ENCODE data around the gene UBE2D2.
"Not testable (repeated sequence)": the region's sequence is repeated elsewhere in the genome, so short reads cannot be mapped to it uniquely, and the experiment has no call there.

Gene UBE2D2

GRCh38 chr5:139593076-139593475, 31.9 kb downstream of the UBE2D2 start:
- not testable (repeated sequence) for H3K4me1 ChIP-seq (ENCODE audit: control insufficient read depth, insufficient read depth, low read length); H3K9ac ChIP-seq (ENCODE audit: low read length); H3K27me3 ChIP-seq (replicated peaks; ENCODE audit: control insufficient read depth, insufficient read depth, low read length); H3K9me3 ChIP-seq (ENCODE audit: control insufficient read depth, low read length); DNase-seq (ENCODE audit: low read depth); H3K4me3 ChIP-seq (ENCODE audit: low read length); H3K36me3 ChIP-seq (ENCODE audit: control insufficient read depth, insufficient read depth, low read length, severe bottlenecking)

DNA sequence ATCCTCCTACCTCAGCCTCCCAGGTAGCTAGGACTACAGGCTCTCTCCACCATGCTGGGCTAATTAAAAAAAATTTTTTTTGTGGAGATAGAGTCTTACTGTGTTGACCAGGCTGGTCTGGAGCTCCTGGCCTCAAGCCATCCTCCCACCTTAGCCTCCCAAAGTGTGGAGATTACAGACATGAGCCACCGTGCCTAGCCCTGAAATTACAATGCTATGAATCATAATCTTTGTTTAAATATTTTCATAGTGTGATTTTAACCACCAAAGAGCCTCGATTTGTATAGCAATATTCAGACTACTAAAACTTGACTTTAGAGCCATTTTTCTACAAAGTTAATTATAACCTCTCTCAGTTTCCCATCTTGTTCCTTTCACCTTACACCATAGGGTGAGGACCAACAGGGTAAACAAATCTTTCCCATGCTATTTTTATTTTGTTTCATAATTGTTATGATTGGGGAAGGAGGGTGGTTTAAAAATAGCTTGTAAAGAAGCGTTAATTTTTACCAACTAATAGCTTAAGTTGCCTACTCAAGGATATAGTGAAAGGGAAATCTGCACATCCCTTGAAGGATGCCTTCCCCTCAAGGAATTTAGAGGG, 32.7 kb downstream of the UBE2D2 start:
- no peak overlapping the region for H3K4me3 ChIP-seq (ENCODE audit: low read length)
- peak; percentile 47 for DNase-seq (ENCODE audit: low read depth)
- H3K4me1 ChIP-seq (ENCODE audit: control insufficient read depth, insufficient read depth, low read length) = peaks cover 9% of the 10 kb centered on the region
- no peak overlapping the region for H3K9ac ChIP-seq (ENCODE audit: low read length)
- H3K9me3 ChIP-seq (ENCODE audit: control insufficient read depth, low read length) = no peaks in the 10 kb centered on the region
- H3K27me3 ChIP-seq (replicated peaks; ENCODE audit: control insufficient read depth, insufficient read depth, low read length) = no peaks in the 10 kb centered on the region
- H3K36me3 ChIP-seq (ENCODE audit: control insufficient read depth, insufficient read depth, low read length, severe bottlenecking) = peaks cover 2% of the 10 kb centered on the region

- H3K36me3 ChIP-seq (ENCODE audit: control insufficient read depth, insufficient read depth, low read length, severe bottlenecking) = peaks cover 16% of the 10 kb centered on the region
These were observed 36.0 kb downstream of the UBE2D2 start for GRCh38 chr5:139597134-139597533.

GRCh38 chr5:139598601-139598965, 37.4 kb downstream of the UBE2D2 start:
- not testable (repeated sequence) for DNase-seq (ENCODE audit: low read depth); H3K27me3 ChIP-seq (replicated peaks; ENCODE audit: control insufficient read depth, insufficient read depth, low read length); H3K9me3 ChIP-seq (ENCODE audit: control insufficient read depth, low read length); H3K9ac ChIP-seq (ENCODE audit: low read length); H3K4me3 ChIP-seq (ENCODE audit: low read length)
- peaks cover 19% of the 10 kb centered on the region for H3K4me1 ChIP-seq (ENCODE audit: control insufficient read depth, insufficient read depth, low read length)
- H3K36me3 ChIP-seq (ENCODE audit: control insufficient read depth, insufficient read depth, low read length, severe bottlenecking) = peaks cover 29% of the 10 kb centered on the region

More at GRCh38 chr5:139597134-139597533, 36.0 kb downstream of the UBE2D2 start:
- Histone ChIP-seq H3K4me1 (ENCODE audit: control insufficient read depth, insufficient read depth, low read length) (peaks cover 19% of the 10 kb centered on the region), H3K9me3 (ENCODE audit: control insufficient read depth, low read length) (no peaks in the 10 kb centered on the region), H3K4me3 (ENCODE audit: low read length) (no peak overlapping the region), H3K9ac (ENCODE audit: low read length) (no peak overlapping the region), H3K27me3 (replicated peaks; ENCODE audit: control insufficient read depth, insufficient read depth, low read length) (no peaks in the 10 kb centered on the region)
- DNase-seq (ENCODE audit: low read depth) = no peak

GRCh38 chr5:139600336-139600949, 39.3 kb downstream of the UBE2D2 start:
- Histone ChIP-seq H3K36me3 (ENCODE audit: control insufficient read depth, insufficient read depth, low read length, severe bottlenecking) (peaks cover 41% of the 10 kb centered on the region), H3K4me1 (ENCODE audit: control insufficient read depth, insufficient read depth, low read length) (peaks cover 10% of the 10 kb centered on the region), H3K27me3 (replicated peaks; ENCODE audit: control insufficient read depth, insufficient read depth, low read length) (no peaks in the 10 kb centered on the region), H3K4me3 (ENCODE audit: low read length) (no peak overlapping the region), H3K9me3 (ENCODE audit: control insufficient read depth, low read length) (no peaks in the 10 kb centered on the region), H3K9ac (ENCODE audit: low read length) (no peak overlapping the region)
- DNase-seq (ENCODE audit: low read depth) = peak; percentile 82

GRCh38 chr5:139601429-139601828, 40.3 kb downstream of the UBE2D2 start:
- Histone ChIP-seq H3K4me1 (ENCODE audit: control insufficient read depth, insufficient read depth, low read length) (peaks cover 10% of the 10 kb centered on the region), H3K27me3 (replicated peaks; ENCODE audit: control insufficient read depth, insufficient read depth, low read length) (no peaks in the 10 kb centered on the region), H3K4me3 (ENCODE audit: low read length) (no peak overlapping the region), H3K9me3 (ENCODE audit: control insufficient read depth, low read length) (no peaks in the 10 kb centered on the region), H3K36me3 (ENCODE audit: control insufficient read depth, insufficient read depth, low read length, severe bottlenecking) (peaks cover 41% of the 10 kb centered on the region), H3K9ac (ENCODE audit: low read length) (no peak overlapping the region)
- no peak for DNase-seq (ENCODE audit: low read depth)

DNA sequence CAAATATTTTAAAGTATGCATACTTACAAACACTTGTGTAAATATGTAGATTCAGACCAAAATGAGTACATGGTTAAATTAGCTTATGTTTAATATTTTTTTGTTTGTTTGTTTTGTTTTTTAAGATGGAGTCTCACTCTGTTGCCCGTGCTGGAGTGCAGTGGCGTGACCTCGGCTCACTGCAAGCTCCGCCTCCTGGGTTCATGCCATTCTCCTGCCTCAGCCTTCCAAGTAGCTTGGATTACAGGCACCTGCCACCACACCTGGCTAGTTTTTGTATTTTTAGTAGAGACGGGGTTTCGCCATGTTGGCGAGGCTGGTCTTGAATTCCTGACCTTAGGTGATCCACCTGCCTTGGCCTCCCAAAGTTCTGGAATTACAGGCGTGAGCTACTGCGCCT, 40.8 kb downstream of the UBE2D2 start:
- H3K9me3 ChIP-seq (ENCODE audit: control insufficient read depth, low read length); H3K27me3 ChIP-seq (replicated peaks; ENCODE audit: control insufficient read depth, insufficient read depth, low read length); DNase-seq (ENCODE audit: low read depth); H3K4me3 ChIP-seq (ENCODE audit: low read length); H3K9ac ChIP-seq (ENCODE audit: low read length): not testable (repeated sequence)
- Histone ChIP-seq H3K4me1 (ENCODE audit: control insufficient read depth, insufficient read depth, low read length) (peaks cover 10% of the 10 kb centered on the region), H3K36me3 (ENCODE audit: control insufficient read depth, insufficient read depth, low read length, severe bottlenecking) (peaks cover 43% of the 10 kb centered on the region)

- Histone ChIP-seq H3K36me3 (ENCODE audit: control insufficient read depth, insufficient read depth, low read length, severe bottlenecking) (peaks cover 37% of the 10 kb centered on the region), H3K9ac (ENCODE audit: low read length) (no peak overlapping the region), H3K4me3 (ENCODE audit: low read length) (no peak overlapping the region)
These were observed 44.7 kb downstream of the UBE2D2 start for GRCh38 chr5:139605887-139606286.

DNA sequence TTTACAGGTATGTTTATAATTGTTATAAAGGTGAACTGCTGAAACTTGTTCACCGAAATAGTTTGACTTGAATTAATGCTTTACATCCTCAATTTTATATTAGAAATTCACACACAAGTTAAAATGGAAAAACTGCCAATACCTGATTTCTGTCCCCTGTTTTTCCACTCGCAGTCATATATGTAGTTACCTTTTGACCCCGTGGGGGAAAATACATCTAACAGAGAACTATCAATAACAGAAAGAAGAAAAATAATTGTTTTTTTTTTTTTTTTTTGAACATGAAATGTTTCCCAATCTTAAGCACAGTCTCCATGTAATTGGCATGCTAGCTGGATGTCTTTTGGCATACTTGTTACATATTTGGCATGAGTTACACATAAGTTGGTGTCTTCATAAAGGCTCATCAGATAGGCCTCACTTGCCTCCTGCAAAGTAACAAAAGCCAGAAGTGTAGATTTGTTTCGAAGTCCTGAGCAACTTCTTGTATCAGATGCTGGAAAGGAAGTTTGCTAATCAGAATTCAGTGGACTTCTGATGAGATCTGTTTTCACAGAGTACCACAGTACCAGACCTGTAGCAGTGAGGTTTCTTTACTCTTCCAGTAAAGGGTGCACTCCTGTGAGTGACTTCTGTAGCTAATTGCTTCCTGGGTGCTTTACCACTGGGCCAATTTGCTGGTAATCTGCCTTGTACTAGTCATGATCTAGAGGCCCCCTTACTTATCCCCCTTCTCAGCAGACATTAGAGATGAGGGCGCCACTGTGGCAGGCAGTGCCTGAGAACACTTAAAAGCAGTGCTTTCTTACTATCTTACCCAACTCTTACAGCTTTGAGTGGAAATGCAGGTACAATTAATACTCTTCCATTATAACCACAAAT, 50.8 kb downstream of the UBE2D2 start:
- peaks cover 22% of the 10 kb centered on the region for H3K36me3 ChIP-seq (ENCODE audit: control insufficient read depth, insufficient read depth, low read length, severe bottlenecking)
- no peaks in the 10 kb centered on the region for H3K27me3 ChIP-seq (replicated peaks; ENCODE audit: control insufficient read depth, insufficient read depth, low read length)
- no peak overlapping the region for H3K4me3 ChIP-seq (ENCODE audit: low read length)
- no peaks in the 10 kb centered on the region for H3K9me3 ChIP-seq (ENCODE audit: control insufficient read depth, low read length)
- no peak overlapping the region for H3K9ac ChIP-seq (ENCODE audit: low read length)
- H3K4me1 ChIP-seq (ENCODE audit: control insufficient read depth, insufficient read depth, low read length) = peaks cover 9% of the 10 kb centered on the region
- DNase-seq (ENCODE audit: low read depth) = peak; percentile 26

More at GRCh38 chr5:139605887-139606286, 44.7 kb downstream of the UBE2D2 start:
- Histone ChIP-seq H3K9me3 (ENCODE audit: control insufficient read depth, low read length) (no peaks in the 10 kb centered on the region), H3K4me1 (ENCODE audit: control insufficient read depth, insufficient read depth, low read length) (peaks cover under 1% of the 10 kb centered on the region), H3K27me3 (replicated peaks; ENCODE audit: control insufficient read depth, insufficient read depth, low read length) (no peaks in the 10 kb centered on the region)
- DNase-seq (ENCODE audit: low read depth) = no peak

DNA sequence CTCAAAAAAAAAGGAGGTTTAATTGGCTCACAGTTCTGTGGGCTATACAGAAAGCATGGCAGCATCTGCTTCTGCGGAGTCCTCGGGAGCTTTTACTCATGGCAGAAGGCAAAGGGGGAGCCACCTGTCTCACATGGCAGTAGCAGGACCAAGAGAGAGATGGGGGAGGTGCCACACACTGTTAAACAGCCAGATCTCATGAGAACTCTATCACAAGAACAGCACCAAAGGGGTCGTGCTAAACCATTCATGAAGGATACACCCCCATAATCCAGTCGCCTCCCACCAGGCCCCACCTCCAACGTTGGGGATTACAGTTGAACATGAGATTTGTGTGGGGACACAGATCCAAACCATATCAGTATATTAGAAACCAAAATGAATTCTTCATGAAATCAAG, 58.7 kb downstream of the UBE2D2 start:
- no peak overlapping the region for H3K9ac ChIP-seq (ENCODE audit: low read length)

GRCh38 chr5:139625398-139625797, 64.3 kb downstream of the UBE2D2 start:
- H3K4me1 ChIP-seq (ENCODE audit: control insufficient read depth, insufficient read depth, low read length); H3K27me3 ChIP-seq (replicated peaks; ENCODE audit: control insufficient read depth, insufficient read depth, low read length); H3K4me3 ChIP-seq (ENCODE audit: low read length); DNase-seq (ENCODE audit: low read depth); H3K9ac ChIP-seq (ENCODE audit: low read length); H3K9me3 ChIP-seq (ENCODE audit: control insufficient read depth, low read length): not testable (repeated sequence)
- peaks cover 76% of the 10 kb centered on the region for H3K36me3 ChIP-seq (ENCODE audit: control insufficient read depth, insufficient read depth, low read length, severe bottlenecking)

More for the DNA sequence above, 58.7 kb downstream of the UBE2D2 start:
- Histone ChIP-seq H3K9me3 (ENCODE audit: control insufficient read depth, low read length) (no peaks in the 10 kb centered on the region), H3K36me3 (ENCODE audit: control insufficient read depth, insufficient read depth, low read length, severe bottlenecking) (peaks cover 81% of the 10 kb centered on the region), H3K4me1 (ENCODE audit: control insufficient read depth, insufficient read depth, low read length) (no peaks in the 10 kb centered on the region), H3K4me3 (ENCODE audit: low read length) (no peak overlapping the region), H3K27me3 (replicated peaks; ENCODE audit: control insufficient read depth, insufficient read depth, low read length) (no peaks in the 10 kb centered on the region)
- DNase-seq (ENCODE audit: low read depth) = no peak
